Calu3 (cell line): ENCODE measurements around the gene ANOS1. TPM values are rescaled to one million over a fixed set of nuclear protein-coding genes. Genes with fewer than 3 reads are reported as not detected.
A peak's percentile ranks its signal among the peaks of the same experiment; 100 is the strongest.

ENCODE experiments used
- BruUV-seq: library from RNA; stranded (reverse); fragments of 400-500 nt; replicated peaks from 2 replicates; lab custom pipeline; 2021; lab: Mats Ljungman, UMichigan
- CTCF ChIA-PET: fragments of 300-600 bp; sonication (Branson Sonifier 250); formaldehyde crosslinking; loops from one replicate; lab custom pipeline; 2022; ENCODE audit warnings: antibody characterized with exemption; lab: Charles Lee
- DNase-seq: peaks from one replicate; pipeline ENCODE4 v3.0.0; 2022
- H3K27ac Mint-ChIP-seq: one replicate; pipeline ENCODE4 v1.8.0; 2022; ENCODE audit warnings: mixed read lengths; ENCODE audit not compliant: unreplicated experiment
- H3K27me3 Mint-ChIP-seq: one replicate; pipeline ENCODE4 v1.8.0; 2022; ENCODE audit warnings: mixed read lengths; ENCODE audit not compliant: unreplicated experiment
- H3K36me3 Mint-ChIP-seq: one replicate; pipeline ENCODE4 v1.8.0; 2022; ENCODE audit warnings: mild to moderate bottlenecking, moderate library complexity, mixed read lengths; ENCODE audit not compliant: insufficient read depth, unreplicated experiment
- H3K4me1 Mint-ChIP-seq: one replicate; pipeline ENCODE4 v1.8.0; 2022; ENCODE audit warnings: mild to moderate bottlenecking, low read depth, mixed read lengths; ENCODE audit not compliant: unreplicated experiment
- H3K4me3 Mint-ChIP-seq: one replicate; pipeline ENCODE4 v1.8.0; 2022; ENCODE audit warnings: mild to moderate bottlenecking, low read depth, moderate library complexity, mixed read lengths; ENCODE audit not compliant: unreplicated experiment
- H3K9me3 Mint-ChIP-seq: one replicate; pipeline ENCODE4 v1.8.0; 2022; ENCODE audit warnings: low read depth, mixed read lengths; ENCODE audit not compliant: unreplicated experiment
- intact Hi-C: fragments of 100-400 bp; cut with micrococcal nuclease; formaldehyde crosslinking; loops from one replicate; pipeline ENCODE4 v1.10.0; 2022; ENCODE audit not compliant: unreplicated experiment
- total RNA-seq: library from RNA; stranded (reverse); gene quantifications from 2 replicates; pipeline ENCODE4 v1.2.3, GENCODE V29; 2022
- TF ChIP-seq, protein P1 (sequence below): fragments of 200-600 bp; IDR thresholded peaks from one replicate; pipeline ENCODE4 v1.8.0; 2022; ENCODE audit warnings: antibody characterized with exemption; ENCODE audit not compliant: unreplicated experiment

The ANOS1 gene
- total RNA-seq, 1 experiment from 2014 or later, result 0.33 TPM

DNA sequence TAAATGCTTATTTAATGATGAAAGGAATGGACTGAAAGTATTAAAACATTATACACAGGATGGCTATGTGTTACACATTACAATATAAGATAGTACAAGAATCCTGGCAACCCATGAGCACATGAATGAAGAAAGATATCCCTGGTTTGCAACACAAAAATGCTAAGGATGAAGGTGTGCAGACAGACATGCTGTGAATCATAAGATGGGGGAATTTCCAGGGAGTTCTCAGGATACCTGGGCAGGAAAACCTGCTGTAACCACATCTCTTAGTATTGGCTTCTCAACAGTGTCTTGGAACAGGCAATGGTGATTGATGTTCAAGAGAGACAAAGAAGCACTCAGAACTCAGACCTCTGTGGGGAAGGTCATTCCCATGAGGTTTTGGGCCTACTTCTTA is 23.9 kb upstream of the ANOS1 start:
- no peaks in the 10 kb centered on the region for H3K4me1 Mint-ChIP-seq
- TF ChIP-seq, protein P1, sequence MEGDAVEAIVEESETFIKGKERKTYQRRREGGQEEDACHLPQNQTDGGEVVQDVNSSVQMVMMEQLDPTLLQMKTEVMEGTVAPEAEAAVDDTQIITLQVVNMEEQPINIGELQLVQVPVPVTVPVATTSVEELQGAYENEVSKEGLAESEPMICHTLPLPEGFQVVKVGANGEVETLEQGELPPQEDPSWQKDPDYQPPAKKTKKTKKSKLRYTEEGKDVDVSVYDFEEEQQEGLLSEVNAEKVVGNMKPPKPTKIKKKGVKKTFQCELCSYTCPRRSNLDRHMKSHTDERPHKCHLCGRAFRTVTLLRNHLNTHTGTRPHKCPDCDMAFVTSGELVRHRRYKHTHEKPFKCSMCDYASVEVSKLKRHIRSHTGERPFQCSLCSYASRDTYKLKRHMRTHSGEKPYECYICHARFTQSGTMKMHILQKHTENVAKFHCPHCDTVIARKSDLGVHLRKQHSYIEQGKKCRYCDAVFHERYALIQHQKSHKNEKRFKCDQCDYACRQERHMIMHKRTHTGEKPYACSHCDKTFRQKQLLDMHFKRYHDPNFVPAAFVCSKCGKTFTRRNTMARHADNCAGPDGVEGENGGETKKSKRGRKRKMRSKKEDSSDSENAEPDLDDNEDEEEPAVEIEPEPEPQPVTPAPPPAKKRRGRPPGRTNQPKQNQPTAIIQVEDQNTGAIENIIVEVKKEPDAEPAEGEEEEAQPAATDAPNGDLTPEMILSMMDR, result no peak
- H3K27me3 Mint-ChIP-seq, result peaks cover 43% of the 10 kb centered on the region
- no peak overlapping the region for H3K4me3 Mint-ChIP-seq
- DNase-seq, result no peak
- H3K27ac Mint-ChIP-seq, result no peak overlapping the region
- no peaks in the 10 kb centered on the region for H3K36me3 Mint-ChIP-seq
- BruUV-seq, result no TSS peak
- no peaks in the 10 kb centered on the region for H3K9me3 Mint-ChIP-seq
- CTCF ChIA-PET, result no interaction called here
- intact Hi-C loops, result no loop called here

DNA sequence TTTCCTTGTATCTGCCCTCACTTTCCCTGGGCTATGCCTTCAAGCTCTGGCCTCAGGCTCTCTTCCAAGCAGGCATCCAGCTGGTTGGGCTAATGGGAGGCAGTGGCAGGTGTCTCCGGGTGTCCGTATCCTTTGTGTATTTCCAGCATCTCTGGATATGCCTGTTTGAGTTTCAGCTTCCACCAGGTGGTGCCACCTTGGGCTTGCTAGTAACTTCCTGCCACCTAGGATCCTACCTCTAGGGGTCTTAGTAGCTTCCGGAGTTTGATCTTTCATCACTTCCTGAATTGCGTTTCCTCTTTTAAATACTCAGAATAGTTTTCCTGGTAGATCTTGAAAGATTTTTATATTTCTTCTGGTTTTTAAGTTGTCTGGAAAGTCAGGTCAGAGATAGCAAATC is 23.2 kb upstream of the ANOS1 start:
- no peak for DNase-seq
- no peaks in the 10 kb centered on the region for H3K4me1 Mint-ChIP-seq
- TF ChIP-seq, protein P1, result no peak
- peaks cover 41% of the 10 kb centered on the region for H3K27me3 Mint-ChIP-seq
- no peak overlapping the region for H3K4me3 Mint-ChIP-seq
- intact Hi-C loops, result no loop called here
- no peaks in the 10 kb centered on the region for H3K36me3 Mint-ChIP-seq
- H3K27ac Mint-ChIP-seq, result no peak overlapping the region
- CTCF ChIA-PET, result no interaction called here
- no peaks in the 10 kb centered on the region for H3K9me3 Mint-ChIP-seq
- BruUV-seq, result no TSS peak

DNA sequence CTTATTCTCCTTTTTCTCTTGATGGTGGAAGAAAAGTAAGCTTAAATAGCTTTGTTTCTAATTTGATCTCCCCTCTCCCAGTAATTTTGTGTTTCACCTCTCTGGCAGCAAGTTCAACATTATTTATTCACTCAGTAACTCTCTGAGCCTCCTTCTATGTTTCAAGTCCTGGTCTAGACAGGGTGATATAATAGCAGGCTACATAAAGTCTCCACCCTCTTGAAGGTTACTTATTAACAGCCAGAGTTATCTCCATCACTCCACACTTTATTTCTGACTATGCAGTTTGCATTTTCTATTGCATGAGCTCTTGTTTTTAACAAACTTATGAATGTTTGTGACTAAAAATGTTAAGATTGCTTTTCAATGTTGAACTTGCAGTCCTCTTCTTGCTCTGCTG is 17.8 kb upstream of the ANOS1 start:
- Mint-ChIP-seq H3K9me3 (no peaks in the 10 kb centered on the region), H3K4me3 (no peak overlapping the region), H3K27me3 (peaks cover 44% of the 10 kb centered on the region), H3K4me1 (peaks cover 10% of the 10 kb centered on the region), H3K27ac (no peak overlapping the region), H3K36me3 (no peaks in the 10 kb centered on the region)
- intact Hi-C loops, result loop anchor here (1.0 kb wide), 1 partner anchor 66 kb away; no protein-coding TSS in a partner anchor
- no peak for DNase-seq
- TF ChIP-seq, protein P1, result no peak
- BruUV-seq, result no TSS peak
- CTCF ChIA-PET, result no interaction called here

DNA sequence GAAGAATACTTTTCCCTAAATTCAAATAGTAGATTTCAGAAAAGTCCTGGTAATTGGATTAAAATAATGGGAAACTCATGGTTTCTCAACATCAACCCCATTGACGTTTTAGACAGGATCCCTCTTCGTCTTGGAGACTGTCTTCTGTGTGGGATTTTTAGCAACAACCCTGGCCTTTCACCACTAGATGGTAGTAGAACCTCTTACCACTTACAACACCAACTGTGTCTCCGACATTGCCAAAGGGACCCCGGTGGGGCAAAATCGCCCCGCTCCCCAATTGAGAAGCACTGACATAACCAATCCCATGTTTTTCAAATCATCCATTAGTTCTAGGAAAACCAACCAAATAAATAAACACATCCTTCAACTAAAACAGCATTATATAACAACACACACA is 16.9 kb upstream of the ANOS1 start:
- Mint-ChIP-seq H3K27me3 (peaks cover 35% of the 10 kb centered on the region), H3K36me3 (no peaks in the 10 kb centered on the region), H3K27ac (no peak overlapping the region), H3K4me1 (peaks cover 10% of the 10 kb centered on the region), H3K9me3 (no peaks in the 10 kb centered on the region), H3K4me3 (no peak overlapping the region)
- no TSS peak for BruUV-seq
- CTCF ChIA-PET, result no interaction called here
- peak; percentile 7 for DNase-seq
- TF ChIP-seq, protein P1, result peak; percentile 15
- intact Hi-C loops, result loop anchor here (1.0 kb wide), 1 partner anchor 66 kb away; no protein-coding TSS in a partner anchor
